ENCODE results near the gene DYNLL2.

GRCh38 chr17:58127846-58128245 lies 44.6 kb downstream of the DYNLL2 start:
- TF ChIP-seq NFRKB (IDR thresholded peaks at IDR 0.05; ENCODE audit: low read depth), result no peak
- no peak for TF ChIP-seq CTCF (IDR thresholded peaks at IDR 0.05 in 2 of 3, conservative IDR thresholded peaks at IDR 0.05 in 1 of 3; ENCODE audit: insufficient read depth in 2 of 3, low read depth in 1 of 3, low read length in 3 of 3)
- no peak for TF ChIP-seq ZFPM2 (CRISPR knock-in tag; IDR thresholded peaks at IDR 0.05)
- TF ChIP-seq SMARCB1 (IDR thresholded peaks at IDR 0.05; ENCODE audit: insufficient read length, low read depth), result no peak
- no peak for TF ChIP-seq PRPF4 (IDR thresholded peaks at IDR 0.05; ENCODE audit: insufficient read depth, low read depth, low read length, poor library complexity, severe bottlenecking)
- no peak for TF ChIP-seq ZNF766 (CRISPR knock-in tag; conservative IDR thresholded peaks at IDR 0.05)
